BE2C (cell line): Measurements from ENCODE around the gene BDNF.

Source experiments
- DNase-seq: peaks from one replicate; pipeline ENCODE4 v3.0.0-alpha.2; 2020
- H3K27me3 ChIP-seq: fragments of 250-450 bp; sonication (Bioruptor Pico); 2 replicates; pipeline ENCODE4 v1.5.1; 2020; ENCODE audit warnings: mild to moderate bottlenecking
- H3K36me3 ChIP-seq: fragments of 250-450 bp; sonication (Bioruptor Pico); 2 replicates; pipeline ENCODE4 v1.5.1; 2020; ENCODE audit warnings: mild to moderate bottlenecking
- H3K4me1 ChIP-seq: fragments of 250-450 bp; sonication (Bioruptor Pico); 2 replicates; pipeline ENCODE4 v1.5.1; 2020
- H3K4me3 ChIP-seq: 2 replicates; pipeline ENCODE4 v1.5.1; 2011; ENCODE audit warnings: low read depth, low read length
- H3K9me3 ChIP-seq: fragments of 250-450 bp; sonication (Bioruptor Pico); 2 replicates; pipeline ENCODE4 v1.5.1; 2020
- CTCF ChIP-seq: IDR thresholded peaks from 2 replicates; pipeline ENCODE4 v1.5.1; 2012; ENCODE audit warnings: mild to moderate bottlenecking, low read depth, low read length

The BDNF gene

GRCh38 chr11:27701355-27702105 lies 1.3 kb upstream of the BDNF start:
- H3K36me3 ChIP-seq, result no peaks in the 10 kb centered on the region
- DNase-seq, result no peak
- H3K4me3 ChIP-seq, result peak overlapping the region; percentile 55

GRCh38 chr11:27699926-27700350 lies 317 bp downstream of the BDNF start:
- Histone ChIP-seq H3K36me3 (no peaks in the 10 kb centered on the region), H3K27me3 (peaks cover 35% of the 10 kb centered on the region), H3K4me1 (no peaks in the 10 kb centered on the region), H3K9me3 (no peaks in the 10 kb centered on the region), H3K4me3 (peak overlapping the region; percentile 24)
- no peak for TF ChIP-seq CTCF
- no peak for DNase-seq

More at GRCh38 chr11:27701355-27702105, 1.3 kb upstream of the BDNF start:
- Histone ChIP-seq H3K4me1 (no peaks in the 10 kb centered on the region), H3K27me3 (peaks cover 35% of the 10 kb centered on the region), H3K9me3 (no peaks in the 10 kb centered on the region)
- TF ChIP-seq CTCF, result peak; percentile 10; the same call in 1 of the 2 replicates

- no peak for TF ChIP-seq CTCF
- no peaks in the 10 kb centered on the region for H3K9me3 ChIP-seq
- DNase-seq, result no peak
- peaks cover 35% of the 10 kb centered on the region for H3K27me3 ChIP-seq
- no peaks in the 10 kb centered on the region for H3K36me3 ChIP-seq
- H3K4me1 ChIP-seq, result no peaks in the 10 kb centered on the region
- peak overlapping the region; percentile 47 for H3K4me3 ChIP-seq
These were observed 871 bp downstream of the BDNF start for GRCh38 chr11:27699242-27699925.

GRCh38 chr11:27698872-27699241 lies 1.4 kb downstream of the BDNF start:
- peaks cover 35% of the 10 kb centered on the region for H3K27me3 ChIP-seq
- DNase-seq, result peak; percentile 73
- H3K36me3 ChIP-seq, result no peaks in the 10 kb centered on the region
- H3K9me3 ChIP-seq, result no peaks in the 10 kb centered on the region
- peak; percentile 54 for TF ChIP-seq CTCF
- peak overlapping the region; percentile 47 for H3K4me3 ChIP-seq
- H3K4me1 ChIP-seq, result no peaks in the 10 kb centered on the region

- Histone ChIP-seq H3K27me3 (peaks cover 33% of the 10 kb centered on the region), H3K4me3 (no peak overlapping the region), H3K9me3 (no peaks in the 10 kb centered on the region), H3K4me1 (no peaks in the 10 kb centered on the region), H3K36me3 (no peaks in the 10 kb centered on the region)
- DNase-seq, result no peak
- no peak for TF ChIP-seq CTCF
These were observed 2.5 kb downstream of the BDNF start for GRCh38 chr11:27697679-27698275.
